ENCODE measurements around the gene SGK2.

SGK2 gene

DNA sequence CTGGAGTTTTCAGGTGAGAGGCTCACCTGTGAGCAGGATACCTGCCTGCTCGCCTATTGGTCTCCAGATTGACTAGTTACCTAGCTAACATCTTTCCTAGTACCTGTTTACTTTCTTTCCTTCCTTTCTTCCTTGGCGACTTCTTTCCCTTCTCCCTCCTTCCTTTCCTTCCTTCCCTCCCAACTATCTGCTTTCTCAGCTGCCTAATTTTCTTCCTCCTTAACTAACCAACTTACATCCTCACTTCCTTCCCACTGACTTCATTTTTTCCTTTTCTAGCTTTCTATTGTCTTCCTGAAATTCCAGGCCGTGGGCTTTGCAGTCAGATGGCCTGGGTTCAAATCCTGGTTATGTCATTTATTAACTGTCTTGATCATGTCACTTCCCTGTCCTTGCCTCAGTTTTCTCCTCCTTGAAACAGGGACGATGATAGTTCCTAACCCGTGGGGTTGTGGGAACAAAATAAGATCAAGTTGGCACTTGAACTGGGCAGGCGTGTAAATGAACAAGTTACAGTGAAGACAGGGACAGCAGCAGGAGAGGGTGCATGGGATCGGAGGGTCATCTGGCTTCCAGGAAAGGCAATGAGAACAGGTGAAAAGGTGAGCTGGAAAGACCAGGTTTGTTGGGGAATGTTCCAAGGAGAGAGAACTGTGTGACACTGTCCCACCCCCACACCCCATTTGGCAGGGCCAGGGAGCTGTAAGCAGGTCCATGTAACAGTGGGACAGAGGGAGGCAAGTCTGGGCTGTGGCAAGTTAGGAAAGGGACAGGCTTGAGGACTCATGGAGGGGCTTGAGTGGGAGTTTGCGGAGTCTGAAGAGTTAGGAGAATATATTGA is 540 bp downstream of the SGK2 start:
- no peak for DNase-seq (ENCODE audit: low read depth)
- TF ChIP-seq, protein P1, sequence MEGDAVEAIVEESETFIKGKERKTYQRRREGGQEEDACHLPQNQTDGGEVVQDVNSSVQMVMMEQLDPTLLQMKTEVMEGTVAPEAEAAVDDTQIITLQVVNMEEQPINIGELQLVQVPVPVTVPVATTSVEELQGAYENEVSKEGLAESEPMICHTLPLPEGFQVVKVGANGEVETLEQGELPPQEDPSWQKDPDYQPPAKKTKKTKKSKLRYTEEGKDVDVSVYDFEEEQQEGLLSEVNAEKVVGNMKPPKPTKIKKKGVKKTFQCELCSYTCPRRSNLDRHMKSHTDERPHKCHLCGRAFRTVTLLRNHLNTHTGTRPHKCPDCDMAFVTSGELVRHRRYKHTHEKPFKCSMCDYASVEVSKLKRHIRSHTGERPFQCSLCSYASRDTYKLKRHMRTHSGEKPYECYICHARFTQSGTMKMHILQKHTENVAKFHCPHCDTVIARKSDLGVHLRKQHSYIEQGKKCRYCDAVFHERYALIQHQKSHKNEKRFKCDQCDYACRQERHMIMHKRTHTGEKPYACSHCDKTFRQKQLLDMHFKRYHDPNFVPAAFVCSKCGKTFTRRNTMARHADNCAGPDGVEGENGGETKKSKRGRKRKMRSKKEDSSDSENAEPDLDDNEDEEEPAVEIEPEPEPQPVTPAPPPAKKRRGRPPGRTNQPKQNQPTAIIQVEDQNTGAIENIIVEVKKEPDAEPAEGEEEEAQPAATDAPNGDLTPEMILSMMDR (IDR thresholded peaks at IDR 0.05; ENCODE audit: control insufficient read depth, insufficient read depth, low read depth, low read length, missing control alignments): no peak
- H3K4me3 ChIP-seq (ENCODE audit: control insufficient read depth, low read depth, low read length): no peak overlapping the region

DNA sequence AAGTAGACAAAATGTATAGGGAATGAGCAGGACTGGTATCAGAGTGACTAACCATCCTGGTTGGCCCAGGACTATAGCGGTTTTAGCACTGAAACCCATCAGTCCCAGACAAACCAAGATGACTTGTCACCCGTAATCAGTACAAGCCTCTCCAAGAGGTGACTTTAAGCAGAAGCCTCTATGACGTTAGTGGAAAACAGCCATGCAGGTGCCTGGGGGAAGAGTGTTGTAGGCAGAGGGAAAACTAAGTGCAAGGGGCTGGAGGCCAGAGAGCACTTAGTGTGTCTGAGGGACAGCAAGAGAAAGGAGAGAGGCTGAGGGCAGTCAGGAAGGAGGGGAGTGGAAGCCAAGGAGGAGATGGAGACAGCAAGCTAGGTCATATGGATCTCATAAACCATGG is 2.1 kb downstream of the SGK2 start:
- no peak overlapping the region for H3K4me3 ChIP-seq (ENCODE audit: control insufficient read depth, low read depth, low read length)
- no peak for DNase-seq (ENCODE audit: low read depth)
- TF ChIP-seq, protein P1 (IDR thresholded peaks at IDR 0.05; ENCODE audit: control insufficient read depth, insufficient read depth, low read depth, low read length, missing control alignments): no peak

DNA sequence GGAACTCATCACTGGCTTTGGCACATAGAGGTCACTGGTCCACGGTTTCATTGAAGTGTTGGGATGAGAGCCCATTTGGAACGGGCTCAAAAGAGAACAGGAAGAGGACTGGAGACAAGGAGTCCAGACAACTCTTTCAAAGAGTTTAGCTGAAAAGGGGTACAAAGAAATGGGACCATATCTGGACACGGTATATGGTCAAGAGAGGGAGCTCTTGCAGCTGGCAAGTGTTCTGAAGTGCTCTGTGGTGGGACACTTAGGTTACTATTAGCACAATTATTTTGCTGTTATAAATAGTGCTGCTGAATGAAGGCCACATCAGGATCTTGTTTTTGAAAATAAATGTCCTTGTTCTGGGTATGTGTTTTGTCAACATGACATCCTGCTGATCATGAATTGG is 4.6 kb downstream of the SGK2 start:
- DNase-seq (ENCODE audit: low read depth): no peak
- no peak overlapping the region for H3K4me3 ChIP-seq (ENCODE audit: control insufficient read depth, low read depth, low read length)
- TF ChIP-seq, protein P1 (IDR thresholded peaks at IDR 0.05; ENCODE audit: control insufficient read depth, insufficient read depth, low read depth, low read length, missing control alignments): no peak

DNA sequence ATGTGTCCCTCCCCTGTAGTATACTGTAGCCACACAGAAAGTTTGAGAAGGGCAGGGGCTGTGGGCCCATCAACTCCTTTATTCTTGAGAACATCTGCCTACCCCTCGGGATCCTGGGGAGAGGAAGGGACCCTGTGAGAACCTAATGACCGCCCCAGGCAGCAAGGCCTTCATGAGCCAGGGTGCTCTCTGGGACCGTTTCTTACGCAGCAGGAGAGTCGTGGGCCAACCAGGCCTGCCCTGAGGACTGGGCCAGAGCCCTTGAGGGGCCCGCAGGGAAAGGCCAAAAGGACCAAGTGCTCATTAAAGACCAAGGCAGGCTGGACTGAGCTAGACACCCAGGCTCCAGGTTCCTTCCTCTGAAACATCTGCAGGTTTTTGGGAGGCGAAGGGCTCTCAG is 5.2 kb downstream of the SGK2 start:
- no peak for DNase-seq (ENCODE audit: low read depth)
- H3K4me3 ChIP-seq (ENCODE audit: control insufficient read depth, low read depth, low read length): no peak overlapping the region
- TF ChIP-seq, protein P1 (IDR thresholded peaks at IDR 0.05; ENCODE audit: control insufficient read depth, insufficient read depth, low read depth, low read length, missing control alignments): no peak

DNA sequence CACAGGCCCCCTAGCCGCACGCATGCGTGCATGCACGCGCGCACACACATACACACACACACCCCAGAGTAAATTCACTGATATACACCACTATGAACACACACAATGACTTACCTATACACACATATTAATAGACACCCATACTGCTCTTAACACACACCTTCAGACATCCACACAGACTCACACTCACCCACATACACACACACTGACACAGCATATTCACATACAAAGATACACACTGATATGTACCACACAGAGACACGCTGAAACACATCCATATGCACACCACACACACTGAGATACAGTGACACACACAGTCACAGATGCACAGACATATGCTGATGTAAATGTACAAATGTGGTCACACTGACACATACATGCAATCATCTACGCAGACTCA is 5.6 kb downstream of the SGK2 start:
- TF ChIP-seq, protein P1 (IDR thresholded peaks at IDR 0.05; ENCODE audit: control insufficient read depth, insufficient read depth, low read depth, low read length, missing control alignments): no peak
- no peak overlapping the region for H3K4me3 ChIP-seq (ENCODE audit: control insufficient read depth, low read depth, low read length)
- no peak for DNase-seq (ENCODE audit: low read depth)

DNA sequence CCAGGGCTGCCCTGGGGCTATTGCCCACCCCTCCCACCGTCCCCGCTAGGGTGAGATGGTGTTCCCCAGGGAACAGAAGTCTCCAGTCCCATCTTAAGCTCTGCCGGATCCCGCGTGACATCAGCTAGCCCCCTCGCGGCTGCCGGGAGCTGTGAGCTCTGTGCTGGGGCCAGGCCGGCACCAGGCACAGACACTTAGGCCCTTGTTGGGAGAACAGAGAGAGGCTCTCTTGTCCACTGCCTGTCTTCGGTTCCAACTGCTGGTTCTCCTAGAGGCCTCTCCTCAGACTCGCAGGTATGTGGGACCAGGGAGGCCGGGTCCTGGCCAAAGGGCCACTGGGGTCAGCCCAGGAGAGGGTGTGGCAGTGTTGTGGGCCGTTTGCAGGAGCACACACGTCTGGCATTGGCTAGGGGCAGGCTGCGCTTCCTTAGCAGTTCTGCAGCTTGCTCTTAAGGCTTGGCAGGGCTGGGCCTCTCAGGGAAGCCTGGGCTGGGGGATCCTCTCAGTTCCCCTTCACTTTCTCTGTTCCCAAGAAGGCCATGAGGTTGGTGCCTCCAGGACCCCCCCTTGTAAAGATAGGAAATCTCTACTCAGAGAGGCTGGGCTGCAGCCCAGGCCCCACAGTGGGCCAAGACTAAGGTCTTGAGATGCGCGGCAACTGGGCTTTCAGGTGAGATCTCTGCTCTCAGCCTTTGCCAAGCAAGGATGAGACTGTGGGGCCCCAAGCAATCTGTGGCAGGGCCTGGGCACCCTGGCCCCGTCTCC is 6.3 kb downstream of the SGK2 start:
- DNase-seq (ENCODE audit: low read depth): no peak
- TF ChIP-seq, protein P1 (IDR thresholded peaks at IDR 0.05; ENCODE audit: control insufficient read depth, insufficient read depth, low read depth, low read length, missing control alignments): no peak
- H3K4me3 ChIP-seq (ENCODE audit: control insufficient read depth, low read depth, low read length): no peak overlapping the region
